Choroid plexus epithelial cell (primary cell): Measurements from ENCODE around the gene EIF2AK3.
"Not testable (repeated sequence)": the region's sequence is repeated elsewhere in the genome, so short reads cannot be mapped to it uniquely, and the experiment has no call there.

ENCODE experiments used
- DNase-seq: peaks from one replicate; pipeline ENCODE4 v3.0.0-alpha.2; 2010; ENCODE audit warnings: low read depth
- H3K4me3 ChIP-seq: 2 replicates; pipeline ENCODE4 v1.5.1; 2011; ENCODE audit warnings: low read depth, mild to moderate bottlenecking, control low read depth, low read length, moderate library complexity
- CTCF ChIP-seq: conservative IDR thresholded peaks from 2 replicates; pipeline ENCODE4 v1.5.1; 2011; ENCODE audit warnings: low read depth, mild to moderate bottlenecking, control low read depth, inconsistent platforms, low read length, moderate library complexity

The EIF2AK3 gene

GRCh38 chr2:88654714-88655113 is 27.4 kb upstream of the EIF2AK3 start:
- no peak overlapping the region for H3K4me3 ChIP-seq
- TF ChIP-seq CTCF, result no peak
- peak; percentile 69 for DNase-seq

- H3K4me3 ChIP-seq, result no peak overlapping the region
- no peak for TF ChIP-seq CTCF
- no peak for DNase-seq
These were observed 24.4 kb upstream of the EIF2AK3 start for GRCh38 chr2:88651646-88652045.

GRCh38 chr2:88645291-88645882 is 18.1 kb upstream of the EIF2AK3 start:
- not testable (repeated sequence) for DNase-seq, H3K4me3 ChIP-seq

- no peak overlapping the region for H3K4me3 ChIP-seq
- no peak for TF ChIP-seq CTCF
- peak; percentile 55 for DNase-seq
These were observed 15.0 kb upstream of the EIF2AK3 start for GRCh38 chr2:88642278-88642677.

GRCh38 chr2:88641330-88641729 is 14.1 kb upstream of the EIF2AK3 start:
- H3K4me3 ChIP-seq, result no peak overlapping the region
- DNase-seq, result no peak
- no peak for TF ChIP-seq CTCF

- TF ChIP-seq CTCF, result no peak
- DNase-seq, result no peak
- H3K4me3 ChIP-seq, result no peak overlapping the region
These were observed 12.6 kb upstream of the EIF2AK3 start for GRCh38 chr2:88639865-88640264.

- H3K4me3 ChIP-seq, result no peak overlapping the region
- DNase-seq, result peak; percentile 36
- no peak for TF ChIP-seq CTCF
These were observed 11.5 kb upstream of the EIF2AK3 start for GRCh38 chr2:88638743-88639142.
